ENCODE measurements around the gene CPA3. TPM values are rescaled to one million over a fixed set of nuclear protein-coding genes. Genes with fewer than 3 reads are reported as not detected.
A peak's percentile ranks its signal among the peaks of the same experiment; 100 is the strongest.

CPA3 gene
- total RNA-seq, 4 donors from 2014 or later, result 1.9 to 19.8 (median 4.1) TPM

GRCh38 chr3:148943506-148944205 lies 78.6 kb downstream of the CPA3 start:
- no peak overlapping the region for H3K4me3 ChIP-seq (ENCODE audit: low read depth, poor library complexity, severe bottlenecking)
- TF ChIP-seq CTCF (IDR thresholded peaks at IDR 0.05) (peak in 1 of 3 donors; percentile 66), POLR2A (IDR thresholded peaks at IDR 0.05) (no peak)
- intact Hi-C loops (cut with DNase I; ENCODE audit: low total_unique reads), result loop anchor here (10.0 kb wide), 2 partner anchors 79 to 639 kb away; partner anchors contain the start of gene CPA3
- DNase-seq (ENCODE audit: low spot score in 2 of 2), result peak in 1 of 2 donors; percentile 50
- 1 to 2% methylated on average over 2 of the region's 2 CpGs for WGBS, 2 donors

- DNase-seq (ENCODE audit: low spot score in 2 of 2), result no peak
- intact Hi-C loops (cut with DNase I; ENCODE audit: low total_unique reads), result loop anchor here (10.0 kb wide), 2 partner anchors 80 to 640 kb away; partner anchors contain the start of gene CPA3
- no peak overlapping the region for H3K4me3 ChIP-seq (ENCODE audit: low read depth, poor library complexity, severe bottlenecking)
- TF ChIP-seq CTCF (IDR thresholded peaks at IDR 0.05), result no peak
- no peak for TF ChIP-seq POLR2A (IDR thresholded peaks at IDR 0.05)
- 86 to 88% methylated on average over 2 of the region's 2 CpGs for WGBS, 2 donors
These were observed 80.0 kb downstream of the CPA3 start for GRCh38 chr3:148945116-148945515.

Other genes starting within 250 kb of the CPA3 start
- gene AGTR1, start 167.4 kb upstream of the CPA3 start, total RNA-seq, result 10 to 100 TPM; 17.6 to 28.0 (median 19.6) TPM
- gene CPB1, start 37.5 kb upstream of the CPA3 start, total RNA-seq, result 10 to 100 TPM in 1 of 4 donors, under 1 TPM in 2, not detected in 1; 0.69 to 12.0 (median 0.97) TPM
- gene GYG1, start 126.2 kb downstream of the CPA3 start, total RNA-seq, result 10 to 100 TPM in 1 of 4 donors, 1 to 10 TPM in 3; 6.7 to 12.3 (median 7.5) TPM
- gene HLTF, start 221.2 kb downstream of the CPA3 start, total RNA-seq, result 1 to 10 TPM; 3.3 to 7.7 (median 5.7) TPM